Ishikawa (cell line): ENCODE data around the gene ABTB2.

Source experiments
- CEBPB ChIP-seq: IDR thresholded peaks from 2 replicates; pipeline ENCODE4 v1.6.1; 2012
- CREB1 ChIP-seq: IDR thresholded peaks from 2 replicates; pipeline ENCODE4 v1.6.1; 2012; ENCODE audit warnings: low read depth
- EGR1 ChIP-seq: IDR thresholded peaks from 2 replicates; pipeline ENCODE4 v1.6.1; 2012
- EP300 ChIP-seq: IDR thresholded peaks from 2 replicates; pipeline ENCODE4 v1.6.1; 2012; ENCODE audit warnings: borderline replicate concordance
- FOXM1 ChIP-seq: IDR thresholded peaks from 2 replicates; pipeline ENCODE4 v1.6.1; 2012; ENCODE audit warnings: low read depth, borderline replicate concordance
- NFIC ChIP-seq: IDR thresholded peaks from 2 replicates; pipeline ENCODE4 v1.6.1; 2012
- RAD21 ChIP-seq: IDR thresholded peaks from 2 replicates; pipeline ENCODE4 v1.6.1; 2012; ENCODE audit warnings: low read depth
- TAF1 ChIP-seq: IDR thresholded peaks from 2 replicates; pipeline ENCODE4 v1.6.1; 2012; ENCODE audit warnings: low read depth, mild to moderate bottlenecking
- TCF12 ChIP-seq: IDR thresholded peaks from 2 replicates; pipeline ENCODE4 v1.6.1; 2012; ENCODE audit warnings: low read depth
- TEAD4 ChIP-seq: IDR thresholded peaks from 2 replicates; pipeline ENCODE4 v1.6.1; 2012
- YY1 ChIP-seq: IDR thresholded peaks from 2 replicates; pipeline ENCODE4 v1.6.1; 2012; ENCODE audit warnings: low read depth
- ZBTB7A ChIP-seq: IDR thresholded peaks from 2 replicates; pipeline ENCODE4 v1.6.1; 2012; ENCODE audit warnings: low read depth
- TF ChIP-seq, protein P1 (sequence below): IDR thresholded peaks from 2 replicates; pipeline ENCODE4 v1.6.1; 2012
- TF ChIP-seq, protein P2 (sequence below): IDR thresholded peaks from 2 replicates; pipeline ENCODE4 v1.6.1; 2012
- TF ChIP-seq, protein P3 (sequence below): IDR thresholded peaks from 2 replicates; pipeline ENCODE4 v1.6.1; 2012; ENCODE audit warnings: low read depth, mild to moderate bottlenecking

Gene ABTB2

DNA sequence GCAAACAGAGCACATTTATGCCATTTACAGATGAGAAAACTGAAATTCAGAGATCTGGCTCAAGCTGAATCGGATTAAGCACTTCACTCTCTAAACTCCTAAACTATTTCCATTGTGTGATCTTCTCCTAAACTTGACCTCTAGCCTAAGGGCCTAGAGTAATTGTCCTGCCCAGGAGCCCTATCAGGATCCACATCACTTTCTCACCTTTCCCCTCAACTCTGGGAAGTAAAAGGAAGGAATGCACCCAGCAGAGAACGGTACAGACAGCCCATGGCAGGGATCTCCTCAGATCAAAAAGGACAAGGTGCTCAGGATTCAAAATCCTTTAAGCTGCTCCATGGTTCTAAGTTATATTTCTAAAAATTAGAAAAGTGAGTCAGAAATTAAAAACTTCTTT is 102.7 kb downstream of the ABTB2 start:
- TF ChIP-seq TCF12 (no peak), TEAD4 (no peak), RAD21 (no peak), NFIC (no peak), ZBTB7A (no peak), TAF1 (no peak), FOXM1 (no peak), CREB1 (no peak)
- TF ChIP-seq, protein P1, sequence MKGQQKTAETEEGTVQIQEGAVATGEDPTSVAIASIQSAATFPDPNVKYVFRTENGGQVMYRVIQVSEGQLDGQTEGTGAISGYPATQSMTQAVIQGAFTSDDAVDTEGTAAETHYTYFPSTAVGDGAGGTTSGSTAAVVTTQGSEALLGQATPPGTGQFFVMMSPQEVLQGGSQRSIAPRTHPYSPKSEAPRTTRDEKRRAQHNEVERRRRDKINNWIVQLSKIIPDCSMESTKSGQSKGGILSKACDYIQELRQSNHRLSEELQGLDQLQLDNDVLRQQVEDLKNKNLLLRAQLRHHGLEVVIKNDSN: no peak

DNA sequence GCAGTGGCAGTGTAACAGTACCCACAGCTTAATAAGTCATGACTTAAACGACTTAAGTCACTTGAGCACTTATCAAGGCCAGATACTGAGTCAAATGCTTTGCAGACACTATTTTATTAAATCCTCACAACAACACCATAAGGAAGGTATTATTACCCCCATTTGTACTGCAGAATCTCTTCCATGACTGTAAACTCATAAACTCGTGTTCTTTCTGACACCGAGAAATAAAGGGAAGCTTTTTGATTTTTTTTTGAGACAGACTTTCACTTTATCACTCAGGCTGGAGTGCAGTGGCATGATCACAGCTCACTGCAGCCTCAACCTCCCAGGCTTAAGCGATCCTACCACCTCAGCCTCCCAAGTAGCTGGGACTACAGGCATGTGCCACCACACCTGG is 103.8 kb downstream of the ABTB2 start:
- TF ChIP-seq FOXM1 (no peak), RAD21 (no peak), ZBTB7A (no peak), TAF1 (no peak), CEBPB (no peak), EGR1 (no peak)
- TF ChIP-seq, protein P2, sequence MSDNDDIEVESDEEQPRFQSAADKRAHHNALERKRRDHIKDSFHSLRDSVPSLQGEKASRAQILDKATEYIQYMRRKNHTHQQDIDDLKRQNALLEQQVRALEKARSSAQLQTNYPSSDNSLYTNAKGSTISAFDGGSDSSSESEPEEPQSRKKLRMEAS: no peak

DNA sequence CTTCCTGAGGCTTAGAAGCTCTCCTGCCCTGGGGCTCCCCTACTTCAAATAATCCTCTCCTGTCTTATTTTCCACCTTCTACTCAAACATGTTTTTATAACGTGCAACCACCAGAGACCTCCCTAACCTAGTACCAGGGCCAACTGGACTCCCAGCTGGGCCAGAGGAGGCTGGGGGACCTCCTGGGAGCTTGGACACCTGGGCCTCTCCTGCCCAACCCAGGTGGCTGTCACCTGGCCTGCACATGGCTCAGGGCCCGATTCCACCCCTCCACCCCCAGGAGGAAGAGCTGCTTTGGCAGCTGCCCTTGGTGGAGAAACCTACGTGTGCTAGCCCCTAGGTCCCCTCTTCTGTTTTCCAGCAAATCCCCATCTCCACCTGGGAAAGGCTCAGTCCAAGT is 105.2 kb downstream of the ABTB2 start:
- TF ChIP-seq TEAD4: no peak
- no peak for TF ChIP-seq CREB1
- TF ChIP-seq NFIC: no peak
- TF ChIP-seq EP300: no peak
- TF ChIP-seq EGR1: no peak
- TF ChIP-seq TAF1: no peak
- TF ChIP-seq FOXM1: no peak
- TF ChIP-seq, protein P2: no peak
- no peak for TF ChIP-seq YY1
- no peak for TF ChIP-seq CEBPB
- no peak for TF ChIP-seq TCF12
- TF ChIP-seq RAD21: no peak
- TF ChIP-seq, protein P1: no peak
- TF ChIP-seq ZBTB7A: no peak

DNA sequence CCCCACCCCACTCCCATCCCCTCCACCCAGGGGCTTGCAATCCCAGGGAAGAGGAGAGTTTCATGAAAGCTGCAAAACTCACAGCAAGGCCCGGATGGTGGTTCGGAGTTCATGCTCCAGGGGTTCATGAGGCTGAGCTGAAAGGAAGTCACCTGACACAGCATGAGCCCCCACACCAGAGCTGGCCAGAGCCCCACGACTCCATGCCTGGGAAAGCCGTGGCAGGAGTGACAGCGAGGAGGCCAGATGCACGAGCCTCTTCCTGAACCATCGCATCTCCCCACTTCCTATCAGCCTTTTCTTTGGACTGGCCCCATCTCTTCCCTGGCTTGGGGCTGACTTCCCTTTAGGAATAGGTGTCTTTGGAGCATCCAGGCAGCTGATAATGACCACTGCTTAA is 105.8 kb downstream of the ABTB2 start:
- TF ChIP-seq, protein P2: no peak
- TF ChIP-seq, protein P3, sequence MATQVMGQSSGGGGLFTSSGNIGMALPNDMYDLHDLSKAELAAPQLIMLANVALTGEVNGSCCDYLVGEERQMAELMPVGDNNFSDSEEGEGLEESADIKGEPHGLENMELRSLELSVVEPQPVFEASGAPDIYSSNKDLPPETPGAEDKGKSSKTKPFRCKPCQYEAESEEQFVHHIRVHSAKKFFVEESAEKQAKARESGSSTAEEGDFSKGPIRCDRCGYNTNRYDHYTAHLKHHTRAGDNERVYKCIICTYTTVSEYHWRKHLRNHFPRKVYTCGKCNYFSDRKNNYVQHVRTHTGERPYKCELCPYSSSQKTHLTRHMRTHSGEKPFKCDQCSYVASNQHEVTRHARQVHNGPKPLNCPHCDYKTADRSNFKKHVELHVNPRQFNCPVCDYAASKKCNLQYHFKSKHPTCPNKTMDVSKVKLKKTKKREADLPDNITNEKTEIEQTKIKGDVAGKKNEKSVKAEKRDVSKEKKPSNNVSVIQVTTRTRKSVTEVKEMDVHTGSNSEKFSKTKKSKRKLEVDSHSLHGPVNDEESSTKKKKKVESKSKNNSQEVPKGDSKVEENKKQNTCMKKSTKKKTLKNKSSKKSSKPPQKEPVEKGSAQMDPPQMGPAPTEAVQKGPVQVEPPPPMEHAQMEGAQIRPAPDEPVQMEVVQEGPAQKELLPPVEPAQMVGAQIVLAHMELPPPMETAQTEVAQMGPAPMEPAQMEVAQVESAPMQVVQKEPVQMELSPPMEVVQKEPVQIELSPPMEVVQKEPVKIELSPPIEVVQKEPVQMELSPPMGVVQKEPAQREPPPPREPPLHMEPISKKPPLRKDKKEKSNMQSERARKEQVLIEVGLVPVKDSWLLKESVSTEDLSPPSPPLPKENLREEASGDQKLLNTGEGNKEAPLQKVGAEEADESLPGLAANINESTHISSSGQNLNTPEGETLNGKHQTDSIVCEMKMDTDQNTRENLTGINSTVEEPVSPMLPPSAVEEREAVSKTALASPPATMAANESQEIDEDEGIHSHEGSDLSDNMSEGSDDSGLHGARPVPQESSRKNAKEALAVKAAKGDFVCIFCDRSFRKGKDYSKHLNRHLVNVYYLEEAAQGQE: no peak
- TF ChIP-seq TEAD4 (no peak), TCF12 (no peak), ZBTB7A (no peak), EGR1 (no peak), CREB1 (no peak), NFIC (no peak), CEBPB (no peak), YY1 (no peak), RAD21 (no peak), FOXM1 (no peak), TAF1 (no peak), EP300 (no peak)
- TF ChIP-seq, protein P1: no peak

DNA sequence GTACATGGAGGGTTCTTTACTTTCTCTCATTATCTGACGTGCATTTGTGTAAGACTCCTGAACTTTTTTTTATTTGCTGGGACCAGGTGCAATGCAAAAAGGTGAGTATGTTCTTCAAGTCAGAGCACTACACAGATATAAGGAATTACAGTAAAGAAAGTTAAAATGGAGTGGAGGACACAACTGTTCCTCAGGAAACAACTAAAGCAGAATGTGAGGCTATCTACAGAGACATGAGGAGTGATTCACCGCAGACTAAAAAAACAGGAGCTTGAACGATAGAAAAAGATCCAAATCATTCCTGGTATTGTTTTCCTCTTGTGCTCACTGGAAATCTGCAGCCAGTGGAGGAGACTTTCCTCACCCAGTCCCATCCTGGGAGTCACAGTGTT is 106.2 kb downstream of the ABTB2 start:
- TF ChIP-seq FOXM1 (no peak), YY1 (no peak), EGR1 (no peak), RAD21 (no peak), CREB1 (no peak), TAF1 (no peak), NFIC (no peak), CEBPB (no peak), TCF12 (no peak)
- TF ChIP-seq, protein P2: no peak

DNA sequence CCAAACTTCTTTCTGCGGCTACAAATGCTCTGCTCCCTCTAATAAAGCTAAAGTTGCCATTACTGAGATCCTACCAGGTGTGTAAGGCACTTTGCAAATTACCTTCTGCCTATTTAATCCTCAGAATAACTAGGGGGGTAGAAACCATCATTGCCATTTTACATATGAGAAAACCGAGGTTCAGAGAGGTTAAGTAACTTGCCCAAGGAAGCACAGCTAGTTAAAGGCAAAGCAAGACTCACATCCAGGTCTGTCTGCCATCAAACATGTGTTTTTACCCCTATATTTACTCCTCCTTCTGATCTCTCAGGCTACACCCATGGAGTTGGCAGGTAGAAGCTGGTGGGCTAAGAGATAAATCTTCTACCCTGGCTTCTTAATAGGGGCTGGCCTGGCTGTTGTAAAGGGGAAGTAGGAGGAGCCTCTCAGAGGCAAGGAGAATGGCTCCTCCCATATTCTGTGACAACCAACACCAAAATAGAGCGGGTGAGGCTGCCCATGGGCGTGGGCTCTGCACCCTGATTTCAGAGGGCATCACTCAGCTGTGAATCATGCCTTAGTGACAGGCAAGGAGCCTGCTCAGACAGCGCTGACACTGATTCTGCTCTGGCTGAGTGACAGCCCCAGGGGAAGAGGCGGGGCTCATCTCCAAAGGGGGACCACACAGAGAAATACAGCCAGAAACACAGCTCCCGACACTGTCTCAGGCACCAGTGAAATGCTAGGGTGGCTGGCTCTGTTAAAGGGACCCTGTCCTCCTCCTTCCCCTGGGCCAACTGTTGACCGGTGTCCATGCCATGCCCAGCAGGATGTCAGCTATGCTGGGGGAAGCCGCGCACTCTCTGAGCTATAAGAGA is 106.8 kb downstream of the ABTB2 start:
- no peak for TF ChIP-seq EGR1
- TF ChIP-seq YY1: no peak
- TF ChIP-seq, protein P2: peak; percentile 63

DNA sequence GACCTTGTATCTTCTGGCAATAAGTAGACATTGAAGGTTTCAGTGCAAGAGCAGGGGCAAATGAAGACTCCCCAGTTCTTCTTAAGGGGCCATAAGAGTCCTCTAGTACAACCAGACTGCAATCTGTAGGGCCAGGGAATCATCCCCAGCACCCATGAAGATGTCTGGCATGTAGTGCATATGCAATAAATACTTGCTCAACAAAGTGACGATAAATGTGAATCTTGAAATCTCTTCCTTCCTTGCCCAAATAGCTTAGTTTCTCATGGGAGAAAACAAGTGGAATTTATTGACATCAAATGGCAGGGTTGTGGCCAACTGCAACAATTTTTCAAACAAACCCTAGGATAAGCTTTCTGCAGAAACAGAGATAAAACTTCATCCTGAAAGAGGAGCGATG is 107.6 kb downstream of the ABTB2 start:
- TF ChIP-seq FOXM1 (no peak), CEBPB (no peak), ZBTB7A (no peak), EGR1 (no peak), TCF12 (no peak), YY1 (no peak), EP300 (no peak), CREB1 (no peak), TEAD4 (no peak), TAF1 (no peak), NFIC (no peak), RAD21 (no peak)
- TF ChIP-seq, protein P3: no peak
- TF ChIP-seq, protein P2: no peak
- TF ChIP-seq, protein P1: no peak
